HG03060 (cell line): ENCODE results near the gene EHMT1.
"Not testable (repeated sequence)": the region's sequence is repeated elsewhere in the genome, so short reads cannot be mapped to it uniquely, and the experiment has no call there.

Experiments used
- ATAC-seq: cut with Tn5 transposase; IDR thresholded peaks from one replicate; pipeline ENCODE4 v1.9.1; 2021; ENCODE audit warnings: low read depth, moderate number of reproducible peaks; ENCODE audit not compliant: unreplicated experiment

EHMT1 gene

DNA sequence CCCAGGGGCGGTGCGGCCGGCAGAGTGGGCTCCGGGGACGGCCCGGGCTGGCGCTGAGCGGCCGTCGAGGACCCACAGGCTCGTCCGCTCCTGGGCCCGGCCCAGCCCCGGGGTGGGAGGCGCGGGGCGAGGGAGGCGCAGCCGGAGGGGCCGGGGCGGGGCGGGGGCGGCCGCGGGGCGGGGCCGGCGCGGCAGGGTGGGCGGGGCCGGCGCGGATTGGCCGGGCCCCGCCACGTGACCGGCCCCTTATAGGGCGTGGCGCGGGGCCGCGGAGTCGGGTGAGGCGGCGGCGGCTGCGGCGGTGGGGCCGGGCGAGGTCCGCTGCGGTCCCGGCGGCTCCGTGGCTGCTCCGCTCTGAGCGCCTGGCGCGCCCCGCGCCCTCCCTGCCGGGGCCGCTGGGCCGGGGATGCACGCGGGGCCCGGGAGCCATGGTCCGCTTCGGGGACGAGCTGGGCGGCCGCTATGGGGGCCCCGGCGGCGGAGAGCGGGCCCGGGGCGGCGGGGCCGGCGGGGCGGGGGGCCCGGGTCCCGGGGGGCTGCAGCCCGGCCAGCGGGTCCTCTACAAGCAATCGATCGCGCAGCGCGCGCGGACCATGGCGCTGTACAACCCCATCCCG, 258.8 kb downstream of the EHMT1 start, which contains the start of gene CACNA1B:
TSS of gene CACNA1B (plus strand) at position 277 of the 617 bp plus-strand sequence. CDS start at position 429, 152 bp downstream.
- ATAC-seq = not testable (repeated sequence)

GRCh38 chr9:137878146-137878941, 259.5 kb downstream of the EHMT1 start:
- ATAC-seq = no peak

- no peak for ATAC-seq
These were observed 260.2 kb downstream of the EHMT1 start for GRCh38 chr9:137879052-137879451.

DNA sequence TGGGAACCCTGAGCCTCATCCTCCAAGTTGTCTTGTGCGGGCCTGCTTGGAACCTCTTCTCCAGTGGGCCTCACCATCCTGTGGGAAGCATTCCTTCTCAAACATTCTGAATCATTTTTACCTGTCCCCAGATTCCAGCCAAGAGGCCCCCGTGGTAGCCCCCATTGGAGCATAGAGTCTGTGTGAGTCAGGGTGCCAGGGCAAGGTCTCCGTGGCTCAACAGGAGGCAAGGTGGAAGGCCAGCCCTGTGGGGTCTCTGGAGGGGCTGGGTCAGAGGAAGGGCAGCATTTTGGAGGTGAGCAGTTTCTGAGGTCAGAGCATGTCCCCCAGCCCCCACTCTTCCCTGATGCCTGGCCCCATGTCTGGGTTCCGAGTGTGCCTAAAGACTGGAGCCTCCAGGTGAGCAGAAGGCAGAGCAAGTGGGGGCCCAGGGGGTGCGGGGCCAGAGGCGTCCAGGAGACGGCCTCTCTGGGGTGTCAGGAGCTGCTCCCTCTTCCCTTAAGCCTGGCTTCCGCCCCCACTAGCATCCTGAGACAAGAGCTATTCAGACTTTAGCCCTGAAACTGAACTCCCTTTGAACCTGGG, 260.9 kb downstream of the EHMT1 start:
- no peak for ATAC-seq

- no peak for ATAC-seq
These were observed 261.6 kb downstream of the EHMT1 start for GRCh38 chr9:137880160-137880975.

GRCh38 chr9:137880976-137881530, 262.2 kb downstream of the EHMT1 start:
- ATAC-seq = no peak

GRCh38 chr9:137881591-137882505, 263.0 kb downstream of the EHMT1 start:
- ATAC-seq = no peak

GRCh38 chr9:137882506-137882821, 263.7 kb downstream of the EHMT1 start:
- ATAC-seq = no peak

GRCh38 chr9:137883977-137884376, 265.2 kb downstream of the EHMT1 start:
- not testable (repeated sequence) for ATAC-seq

GRCh38 chr9:137884547-137884946, 265.7 kb downstream of the EHMT1 start:
- ATAC-seq = not testable (repeated sequence)

DNA sequence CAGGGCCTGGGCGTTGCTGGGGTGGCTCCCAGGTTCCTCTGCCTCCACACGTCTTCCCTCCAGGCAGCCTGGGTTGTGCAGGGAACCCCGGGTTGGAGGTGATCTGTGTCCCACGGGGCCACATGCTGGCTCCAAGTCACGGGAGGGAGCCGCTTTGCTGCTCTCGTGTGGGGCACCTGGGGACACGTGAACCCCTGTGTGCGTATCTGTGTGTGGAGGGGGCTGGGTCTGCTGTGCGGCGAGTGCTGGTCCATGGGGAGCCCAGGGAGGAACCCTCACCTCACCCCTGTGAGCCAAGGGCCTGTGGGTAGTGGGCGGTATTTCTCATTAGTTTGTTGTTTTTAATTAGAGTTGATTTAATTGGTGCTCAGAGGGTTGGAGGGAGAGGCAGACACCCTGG, 266.3 kb downstream of the EHMT1 start:
- ATAC-seq = not testable (repeated sequence)
